Muscle of back (tissue), 10 donors: ENCODE measurements around the gene NIF3L1. TPM values are rescaled to one million over a fixed set of nuclear protein-coding genes. Genes with fewer than 3 reads are reported as not detected.

ENCODE experiments used
- polyA plus RNA-seq, 10 donors: library from polyadenylated mRNA; unstranded; fragments of 120-200 nt; gene quantifications; one replicate each; pipeline ENCODE4 v1.2.1, GENCODE V29; 2013; ENCODE audit not compliant: insufficient read length in 10 of 10

The NIF3L1 gene
- polyA plus RNA-seq, 10 donors = 17.9 to 23.0 (median 21.0) TPM

Other genes with a start within 250 kb of the NIF3L1 start
- 100 to 1,000 TPM; 118 to 163 (median 129) TPM for gene BZW1, start 77.5 kb upstream of the NIF3L1 start, polyA plus RNA-seq
- gene CLK1, start 24.7 kb upstream of the NIF3L1 start, polyA plus RNA-seq = 100 to 1,000 TPM in 9 of 10 donors, 10 to 100 TPM in 1; 96.3 to 229 (median 144) TPM
- 10 to 100 TPM; 20.6 to 74.9 (median 46.4) TPM for gene PPIL3, start 294 bp upstream of the NIF3L1 start, polyA plus RNA-seq
- 10 to 100 TPM; 12.5 to 24.3 (median 16.7) TPM for gene ORC2, start 74.3 kb downstream of the NIF3L1 start, polyA plus RNA-seq
- 10 to 100 TPM in 4 of 10 donors, 1 to 10 TPM in 6; 5.2 to 10.7 (median 7.8) TPM for gene HYCC2, start 182.3 kb downstream of the NIF3L1 start, polyA plus RNA-seq
- 100 to 1,000 TPM in 4 of 10 donors, 10 to 100 TPM in 6; 85.7 to 108 (median 97.9) TPM for gene NDUFB3, start 182.6 kb downstream of the NIF3L1 start, polyA plus RNA-seq
- gene CFLAR, start 226.8 kb downstream of the NIF3L1 start, polyA plus RNA-seq = 10 to 100 TPM; 27.0 to 59.4 (median 36.6) TPM